NT2/D1 (cell line): ENCODE data around the gene PSRC1.

Experiments used
- SUZ12 ChIP-seq: IDR thresholded peaks from 2 replicates; pipeline ENCODE4 v1.6.1; 2011; ENCODE audit not compliant: insufficient read length, insufficient read depth; ENCODE audit errors: extremely low read depth
- YY1 ChIP-seq: IDR thresholded peaks from 2 replicates; pipeline ENCODE4 v1.6.1; 2011; ENCODE audit not compliant: insufficient read length, insufficient read depth
- ZNF274 ChIP-seq: IDR thresholded peaks from 2 replicates; pipeline ENCODE4 v1.6.1; 2011; ENCODE audit warnings: mild to moderate bottlenecking, low read depth, low read length

DNA sequence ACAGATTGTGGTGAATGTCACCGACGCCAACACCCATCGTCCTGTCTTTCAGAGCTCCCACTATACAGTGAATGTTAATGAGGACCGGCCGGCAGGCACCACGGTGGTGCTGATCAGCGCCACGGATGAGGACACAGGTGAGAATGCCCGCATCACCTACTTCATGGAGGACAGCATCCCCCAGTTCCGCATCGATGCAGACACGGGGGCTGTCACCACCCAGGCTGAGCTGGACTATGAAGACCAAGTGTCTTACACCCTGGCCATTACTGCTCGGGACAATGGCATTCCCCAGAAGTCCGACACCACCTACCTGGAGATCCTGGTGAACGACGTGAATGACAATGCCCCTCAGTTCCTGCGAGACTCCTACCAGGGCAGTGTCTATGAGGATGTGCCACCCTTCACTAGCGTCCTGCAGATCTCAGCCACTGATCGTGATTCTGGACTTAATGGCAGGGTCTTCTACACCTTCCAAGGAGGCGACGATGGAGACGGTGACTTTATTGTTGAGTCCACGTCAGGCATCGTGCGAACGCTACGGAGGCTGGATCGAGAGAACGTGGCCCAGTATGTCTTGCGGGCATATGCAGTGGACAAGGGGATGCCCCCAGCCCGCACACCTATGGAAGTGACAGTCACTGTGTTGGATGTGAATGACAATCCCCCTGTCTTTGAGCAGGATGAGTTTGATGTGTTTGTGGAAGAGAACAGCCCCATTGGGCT, 30.6 kb downstream of the PSRC1 start:
- TF ChIP-seq YY1, result no peak
- no peak for TF ChIP-seq ZNF274
- no peak for TF ChIP-seq SUZ12
